WTC11 (cell line): ENCODE measurements around the gene DROSHA. TPM values are rescaled to one million over a fixed set of nuclear protein-coding genes. Genes with fewer than 3 reads are reported as not detected.

Source experiments
- ATAC-seq: fragments of 200-7000 bp; cut with Tn5 transposase; 2 replicates; pipeline ENCODE4 v1.10.0; 2021; ENCODE audit warnings: mild to moderate bottlenecking, moderate library complexity
- CTCF ChIA-PET: fragments of 300-600 bp; sonication (Branson Sonifier 250); formaldehyde crosslinking; loops from one replicate; lab custom pipeline; 2021; ENCODE audit warnings: antibody characterized with exemption; lab: Charles Lee
- POLR2A ChIA-PET: fragments of 350-600 bp; sonication (Branson Sonifier 250); formaldehyde crosslinking; loops from one replicate; lab custom pipeline; 2021; ENCODE audit warnings: antibody characterized with exemption; lab: Charles Lee
- DNase-seq: peaks from one replicate; pipeline ENCODE4 v3.0.0; 2021; ENCODE audit warnings: low spot score
- H3K27ac Mint-ChIP-seq: 2 replicates; pipeline ENCODE4 v1.8.0; 2021; ENCODE audit warnings: mixed read lengths
- H3K27me3 Mint-ChIP-seq: 2 replicates; pipeline ENCODE4 v1.8.0; 2021; ENCODE audit warnings: low read depth, mild to moderate bottlenecking, moderate library complexity, mixed read lengths
- H3K36me3 Mint-ChIP-seq: 2 replicates; pipeline ENCODE4 v1.8.0; 2021; ENCODE audit warnings: mixed read lengths
- H3K4me1 Mint-ChIP-seq: 2 replicates; pipeline ENCODE4 v1.8.0; 2022; ENCODE audit warnings: mixed read lengths
- H3K4me3 Mint-ChIP-seq: 2 replicates; pipeline ENCODE4 v1.8.0; 2021; ENCODE audit warnings: mild to moderate bottlenecking, moderate library complexity, mixed read lengths
- H3K9me3 Mint-ChIP-seq: 2 replicates; pipeline ENCODE4 v1.8.0; 2021; ENCODE audit warnings: mixed read lengths
- ARID4B ChIP-seq: sonication (generic); formaldehyde crosslinking; IDR thresholded peaks from 2 replicates; pipeline ENCODE4 v1.8.0; 2023; ENCODE audit warnings: missing genetic modification reagents, mild to moderate bottlenecking, borderline replicate concordance
- ATF2 ChIP-seq: sonication (generic); formaldehyde crosslinking; IDR thresholded peaks from 2 replicates; pipeline ENCODE4 v1.8.1; 2022; ENCODE audit warnings: low read depth, missing genetic modification reagents, borderline replicate concordance
- CREB1 ChIP-seq: sonication (generic); formaldehyde crosslinking; IDR thresholded peaks from 2 replicates; pipeline ENCODE4 v1.8.0; 2023; ENCODE audit warnings: mild to moderate bottlenecking, missing genetic modification reagents
- EMX1 ChIP-seq: fragments of 250-450 bp; sonication (Bioruptor Pico); IDR thresholded peaks from 2 replicates; pipeline ENCODE4 v1.8.0; 2021; ENCODE audit warnings: mild to moderate bottlenecking
- GRHL2 ChIP-seq: fragments of 250-450 bp; sonication (Bioruptor Pico); IDR thresholded peaks from 2 replicates; pipeline ENCODE4 v1.8.0; 2022; ENCODE audit warnings: mild to moderate bottlenecking, moderate library complexity; ENCODE audit not compliant: insufficient replicate concordance, severe bottlenecking
- HMGXB4 ChIP-seq: sonication (generic); formaldehyde crosslinking; IDR thresholded peaks from 2 replicates; pipeline ENCODE4 v1.8.1; 2023; ENCODE audit warnings: mild to moderate bottlenecking, moderate library complexity, missing genetic modification reagents
- KAT7 ChIP-seq: sonication (generic); formaldehyde crosslinking; IDR thresholded peaks from 2 replicates; pipeline ENCODE4 v1.8.1; 2023; ENCODE audit warnings: missing genetic modification reagents, mild to moderate bottlenecking, borderline replicate concordance
- OVOL2 ChIP-seq: fragments of 250-450 bp; sonication (Bioruptor Pico); IDR thresholded peaks from 2 replicates; pipeline ENCODE4 v1.9.0; 2021; ENCODE audit warnings: mild to moderate bottlenecking, borderline replicate concordance
- PRDM15 ChIP-seq: sonication (generic); formaldehyde crosslinking; IDR thresholded peaks from 2 replicates; pipeline ENCODE4 v1.8.0; 2022; ENCODE audit warnings: missing genetic modification reagents
- RELA ChIP-seq: sonication (generic); formaldehyde crosslinking; IDR thresholded peaks from 2 replicates; pipeline ENCODE4 v1.8.1; 2022; ENCODE audit warnings: missing genetic modification reagents, mild to moderate bottlenecking, borderline replicate concordance
- RORB ChIP-seq: fragments of 250-450 bp; sonication (Bioruptor Pico); IDR thresholded peaks from 2 replicates; pipeline ENCODE4 v1.9.0; 2021; ENCODE audit warnings: mild to moderate bottlenecking
- SP1 ChIP-seq: sonication (generic); formaldehyde crosslinking; conservative IDR thresholded peaks from 2 replicates; pipeline ENCODE4 v1.8.1; 2022; ENCODE audit warnings: missing genetic modification reagents
- STAT6 ChIP-seq: sonication (generic); formaldehyde crosslinking; conservative IDR thresholded peaks from 2 replicates; pipeline ENCODE4 v1.8.1; 2023; ENCODE audit warnings: mild to moderate bottlenecking, low read depth, missing genetic modification reagents, moderate library complexity
- TEAD4 ChIP-seq: sonication (generic); formaldehyde crosslinking; IDR thresholded peaks from 2 replicates; pipeline ENCODE4 v1.8.0; 2022; ENCODE audit warnings: mild to moderate bottlenecking, missing genetic modification reagents
- TP53 ChIP-seq: sonication (generic); formaldehyde crosslinking; IDR thresholded peaks from 2 replicates; pipeline ENCODE4 v1.8.1; 2023; ENCODE audit warnings: mild to moderate bottlenecking, missing genetic modification reagents
- ZNF138 ChIP-seq: sonication (generic); formaldehyde crosslinking; conservative IDR thresholded peaks from 2 replicates; pipeline ENCODE4 v1.8.1; 2022; ENCODE audit warnings: mild to moderate bottlenecking, moderate library complexity, missing genetic modification reagents
- ZNF219 ChIP-seq: sonication (generic); formaldehyde crosslinking; IDR thresholded peaks from 2 replicates; pipeline ENCODE4 v1.8.0; 2023; ENCODE audit warnings: missing genetic modification reagents, mild to moderate bottlenecking, borderline replicate concordance
- ZNF263 ChIP-seq: sonication (generic); formaldehyde crosslinking; IDR thresholded peaks from 2 replicates; pipeline ENCODE4 v1.8.1; 2022; ENCODE audit warnings: low read depth, mild to moderate bottlenecking, moderate library complexity, missing genetic modification reagents
- ZNF396 ChIP-seq: fragments of 250-450 bp; sonication (Bioruptor Pico); IDR thresholded peaks from 2 replicates; pipeline ENCODE4 v1.8.0; 2021; ENCODE audit warnings: mild to moderate bottlenecking, moderate library complexity, borderline replicate concordance
- total RNA-seq: library from RNA; stranded (reverse); gene quantifications from 3 replicates; pipeline ENCODE4 v1.2.3, GENCODE V29; 2021

Gene DROSHA
- total RNA-seq, 1 experiment from 2014 or later, result 125 TPM

GRCh38 chr5:31449962-31450361, 81.9 kb downstream of the DROSHA start:
- ChIA-PET CTCF (no interaction called here), POLR2A (no interaction called here)
- peaks cover 35% of the 10 kb centered on the region for H3K4me1 Mint-ChIP-seq
- TF ChIP-seq ZNF396 (no peak), ZNF138 (no peak), CREB1 (CRISPR knock-in tag) (no peak)
- TF ChIP-seq, all 79 proteins: peak for 0
- H3K36me3 Mint-ChIP-seq, result peaks cover 76% of the 10 kb centered on the region
- H3K9me3 Mint-ChIP-seq, result peaks cover 7% of the 10 kb centered on the region
- no peak overlapping the region for H3K4me3 Mint-ChIP-seq
- ATAC-seq, result no peak
- DNase-seq, result no peak
- H3K27ac Mint-ChIP-seq, result no peak overlapping the region
- no peaks in the 10 kb centered on the region; the same call in 1 of the 2 replicates for H3K27me3 Mint-ChIP-seq

- peaks cover 71% of the 10 kb centered on the region for H3K36me3 Mint-ChIP-seq
- DNase-seq (no peak), ATAC-seq (no peak)
- POLR2A ChIA-PET, result no interaction called here
- peaks cover 38% of the 10 kb centered on the region for H3K4me1 Mint-ChIP-seq
- H3K4me3 Mint-ChIP-seq, result no peak overlapping the region
- peaks cover 4% of the 10 kb centered on the region for H3K9me3 Mint-ChIP-seq
- no peaks in the 10 kb centered on the region for H3K27me3 Mint-ChIP-seq
- TF ChIP-seq HMGXB4 (CRISPR knock-in tag) (no peak), GRHL2 (CRISPR knock-in tag) (no peak), RORB (CRISPR knock-in tag) (no peak), SP1 (CRISPR knock-in tag) (no peak), TP53 (CRISPR knock-in tag) (no peak), ZNF263 (CRISPR knock-in tag) (no peak), ZNF219 (no peak), RELA (CRISPR knock-in tag) (no peak), KAT7 (CRISPR knock-in tag) (no peak), STAT6 (no peak), TEAD4 (no peak), OVOL2 (no peak), PRDM15 (CRISPR knock-in tag) (no peak), ARID4B (CRISPR knock-in tag) (no peak), ATF2 (no peak), EMX1 (no peak)
- CTCF ChIA-PET, result no interaction called here
- H3K27ac Mint-ChIP-seq, result no peak overlapping the region
These were observed 82.7 kb downstream of the DROSHA start for GRCh38 chr5:31449174-31449573.
